ENCODE data around the gene CFAP54. TPM values are rescaled to one million over a fixed set of nuclear protein-coding genes. Genes with fewer than 3 reads are reported as not detected.
A peak's percentile ranks its signal among the peaks of the same experiment; 100 is the strongest.
"Not testable (repeated sequence)": the region's sequence is repeated elsewhere in the genome, so short reads cannot be mapped to it uniquely, and the experiment has no call there.

The CFAP54 gene
- polyA plus RNA-seq, 6 donors from 2014 or later, result not detected

GRCh38 chr12:96548384-96548783 lies 59.0 kb downstream of the CFAP54 start:
- H3K27me3 Mint-ChIP-seq, result peaks cover 0 to 10% (median 7%) of the 10 kb centered on the region in 3 donors
- peaks cover 18 to 22% (median 22%) of the 10 kb centered on the region in 3 donors for H3K4me1 Mint-ChIP-seq
- H3K36me3 Mint-ChIP-seq, result peaks cover under 1 to 3% of the 10 kb centered on the region in 2 donors
- ATAC-seq (ENCODE audit: low read depth in 2 of 2), result peak; percentile 51 to 52
- no peak for DNase-seq
- no peak overlapping the region for H3K4me3 Mint-ChIP-seq
- H3K9me3 Mint-ChIP-seq, result peaks cover 0 to 12% (median 4%) of the 10 kb centered on the region in 7 donors
- H3K27ac Mint-ChIP-seq, result peak overlapping the region in 1 of 6 donors; percentile 24

DNA sequence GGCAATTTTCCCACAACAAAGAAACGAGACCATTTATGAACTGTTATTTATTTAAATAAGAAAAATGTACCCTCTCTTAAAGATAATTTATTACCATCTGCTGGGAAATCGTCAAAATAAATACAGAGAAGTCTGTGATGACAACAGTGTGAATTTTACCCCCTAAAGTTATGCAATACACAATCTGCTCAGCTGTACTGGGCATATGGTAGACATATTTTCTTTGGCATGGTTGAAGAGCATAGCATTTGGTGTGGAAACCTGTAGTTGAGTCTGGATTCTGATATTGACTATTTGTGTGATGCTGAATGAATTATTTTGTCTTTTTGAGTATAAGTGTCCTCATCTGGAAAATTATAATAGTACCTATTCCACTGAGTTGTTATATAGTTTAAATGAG lies 60.0 kb downstream of the CFAP54 start:
- Mint-ChIP-seq H3K9me3 (peaks cover 0 to 2% (median 0%) of the 10 kb centered on the region in 7 donors), H3K4me3 (no peak overlapping the region), H3K36me3 (peaks cover 0 to 2% of the 10 kb centered on the region in 2 donors), H3K27me3 (peaks cover 0 to 9% (median 7%) of the 10 kb centered on the region in 3 donors), H3K4me1 (peaks cover 18 to 22% (median 22%) of the 10 kb centered on the region in 3 donors), H3K27ac (no peak overlapping the region)
- ATAC-seq (ENCODE audit: low read depth in 2 of 2) (no peak), DNase-seq (no peak)

DNA sequence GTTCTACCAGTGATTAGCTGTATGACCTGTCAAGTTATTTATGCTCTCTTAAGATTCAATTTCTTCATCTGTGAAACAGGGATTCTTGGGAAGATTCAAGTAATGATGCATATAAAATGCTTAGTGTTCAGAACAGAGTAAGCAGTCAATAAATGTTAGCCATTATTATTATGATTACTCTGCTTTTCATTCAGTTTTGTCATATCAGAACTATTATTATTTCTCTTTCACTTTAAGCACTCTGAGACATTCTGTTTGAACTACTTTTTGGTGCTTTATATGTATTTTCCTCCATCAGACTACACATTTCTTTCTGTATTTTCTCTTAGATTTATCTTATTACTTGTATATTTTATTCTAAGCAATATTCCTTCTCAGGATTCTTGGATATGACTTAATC lies 81.2 kb downstream of the CFAP54 start:
- Mint-ChIP-seq H3K4me3 (peak overlapping the region in 2 of 8 donors; percentile 38 to 73), H3K36me3 (peaks cover 0 to 9% of the 10 kb centered on the region in 2 donors), H3K9me3 (peaks cover 2 to 12% (median 8%) of the 10 kb centered on the region in 7 donors), H3K27me3 (peaks cover 4 to 27% (median 18%) of the 10 kb centered on the region in 3 donors), H3K27ac (peak overlapping the region in 2 of 6 donors; percentile 2 to 40), H3K4me1 (peaks cover 7 to 21% (median 12%) of the 10 kb centered on the region in 3 donors)
- ATAC-seq (ENCODE audit: low read depth in 2 of 2), result no peak
- DNase-seq, result no peak

DNA sequence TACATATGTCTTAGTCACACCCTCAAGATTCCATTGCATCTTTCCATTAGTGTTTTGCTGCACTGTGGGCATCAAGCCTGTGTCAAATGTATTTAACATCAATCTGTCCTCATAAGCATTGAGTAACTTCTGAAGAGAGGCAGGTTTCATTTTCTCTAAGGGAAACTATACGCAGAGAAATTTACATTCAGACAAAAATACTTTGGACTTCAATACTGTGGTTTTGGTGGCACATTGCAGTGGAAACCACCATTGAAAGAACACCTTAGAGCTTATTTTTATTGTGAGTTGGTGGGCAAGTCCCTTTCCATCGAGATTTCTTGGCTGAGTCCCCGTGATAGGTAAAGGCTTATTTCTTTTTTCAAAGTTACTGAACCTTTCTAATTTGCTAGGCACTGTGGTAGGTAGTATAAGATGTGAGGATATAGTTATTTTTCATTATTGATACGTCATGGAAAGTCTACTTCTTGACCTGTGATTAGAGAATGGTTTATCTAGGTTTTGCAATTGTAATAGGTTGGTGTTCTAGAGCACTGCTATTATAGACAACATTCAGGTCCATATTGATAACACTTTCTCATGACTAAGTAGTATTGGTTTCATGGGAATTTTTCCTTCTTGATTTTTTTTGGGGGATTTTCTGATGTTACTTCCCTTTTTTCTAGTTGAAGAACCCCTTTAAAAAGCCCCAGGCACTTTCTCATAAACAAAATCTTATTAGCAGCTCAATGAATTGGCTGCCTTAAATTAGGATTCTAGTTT lies 81.9 kb downstream of the CFAP54 start:
- ATAC-seq (ENCODE audit: low read depth in 2 of 2) (peak; percentile 48 to 81), DNase-seq (no peak)
- H3K36me3 Mint-ChIP-seq, result peaks cover 0 to 2% of the 10 kb centered on the region in 2 donors
- peak overlapping the region in 4 of 6 donors; percentile 2 to 69 (median 22) for H3K27ac Mint-ChIP-seq
- peaks cover 0 to 8% (median under 1%) of the 10 kb centered on the region in 7 donors for H3K9me3 Mint-ChIP-seq
- H3K27me3 Mint-ChIP-seq, result peaks cover 4 to 21% (median 11%) of the 10 kb centered on the region in 3 donors
- peaks cover 7 to 21% (median 12%) of the 10 kb centered on the region in 3 donors for H3K4me1 Mint-ChIP-seq
- peak overlapping the region in 6 of 8 donors; percentile 10 to 73 (median 31) for H3K4me3 Mint-ChIP-seq

DNA sequence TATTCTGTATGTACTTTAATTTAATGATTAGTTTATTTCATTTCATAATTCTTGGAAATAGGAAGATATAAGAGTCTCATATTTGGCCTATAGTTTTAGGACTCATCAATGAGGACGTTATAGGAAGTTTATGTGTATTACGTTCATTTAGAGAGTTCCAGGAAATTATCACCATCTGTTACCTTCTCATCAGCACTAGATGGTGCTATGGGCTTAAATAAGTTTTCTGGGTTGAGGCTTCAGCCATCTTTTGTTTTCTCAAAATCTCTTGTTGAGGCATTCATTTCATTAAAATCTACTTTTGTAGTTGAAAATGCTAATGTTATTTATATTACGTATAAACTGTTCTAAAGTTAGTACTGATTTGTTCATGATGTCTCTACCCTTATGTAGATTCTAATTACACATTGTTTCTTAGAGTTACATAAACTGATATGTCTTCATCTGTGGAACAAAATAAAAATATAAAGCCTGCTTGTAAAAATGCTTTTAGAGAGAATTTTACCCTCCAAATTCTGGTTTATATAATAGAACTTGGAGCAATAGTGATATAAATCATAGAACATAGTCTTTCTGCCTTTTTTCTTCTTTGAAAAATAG lies 89.2 kb downstream of the CFAP54 start:
- peak; percentile 28 for DNase-seq

DNA sequence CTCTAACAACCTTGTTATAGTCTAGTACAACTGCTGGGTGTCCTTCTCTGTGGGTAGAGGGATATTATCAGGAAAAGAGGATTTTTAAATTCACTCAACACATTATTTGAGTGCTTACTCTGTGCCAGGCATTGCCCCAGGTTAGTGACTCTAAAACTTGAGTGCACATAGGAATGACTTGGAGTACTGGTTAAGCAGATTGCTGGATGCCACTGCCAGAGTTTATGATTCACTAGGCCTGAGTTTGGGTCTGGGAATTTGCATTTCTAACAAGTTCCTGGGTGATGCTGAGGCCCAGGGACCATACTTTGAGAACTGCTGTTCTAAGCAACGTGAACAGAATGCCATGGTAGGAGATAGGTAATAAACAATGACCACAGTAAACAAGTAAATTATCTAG lies 96.6 kb downstream of the CFAP54 start:
- Mint-ChIP-seq H3K4me3 (no peak overlapping the region), H3K27me3 (peaks cover 6 to 44% (median 40%) of the 10 kb centered on the region in 3 donors), H3K9me3 (no peaks in the 10 kb centered on the region), H3K4me1 (peaks cover 0 to 3% (median 0%) of the 10 kb centered on the region in 3 donors), H3K36me3 (peaks cover 0 to 9% of the 10 kb centered on the region in 2 donors), H3K27ac (no peak overlapping the region)
- DNase-seq (no peak), ATAC-seq (ENCODE audit: low read depth in 2 of 2) (no peak)

More for the DNA sequence above, 89.2 kb downstream of the CFAP54 start:
- Mint-ChIP-seq H3K27ac (peak overlapping the region in 1 of 6 donors; percentile 32), H3K4me3 (no peak overlapping the region), H3K4me1 (no peaks in the 10 kb centered on the region), H3K36me3 (no peaks in the 10 kb centered on the region), H3K9me3 (no peaks in the 10 kb centered on the region), H3K27me3 (peaks cover 0 to 5% (median 0%) of the 10 kb centered on the region in 3 donors)
- ATAC-seq (ENCODE audit: low read depth in 2 of 2), result peak; percentile 70 to 71

DNA sequence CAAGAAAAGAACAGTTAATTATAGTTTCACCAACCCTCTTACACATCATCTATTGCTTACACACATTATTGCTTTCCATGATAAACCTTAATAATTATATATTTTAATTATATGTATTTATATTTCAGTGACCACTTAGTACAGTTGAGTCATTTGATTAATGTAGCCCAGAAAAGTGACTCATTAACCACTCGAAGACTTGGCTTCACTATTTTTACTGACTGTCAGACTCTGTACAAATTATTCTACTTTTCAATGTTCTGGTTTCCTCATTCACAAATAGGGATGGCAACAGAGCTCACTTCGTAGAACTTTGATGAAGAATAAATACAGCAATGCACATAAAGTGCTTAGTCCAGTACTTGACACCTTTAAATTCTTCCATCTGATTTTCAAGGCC lies 98.3 kb downstream of the CFAP54 start:
- peaks cover 0 to 3% (median 0%) of the 10 kb centered on the region in 3 donors for H3K4me1 Mint-ChIP-seq
- H3K27me3 Mint-ChIP-seq, result peaks cover 10 to 49% (median 46%) of the 10 kb centered on the region in 3 donors
- H3K36me3 Mint-ChIP-seq, result peaks cover 0 to 15% of the 10 kb centered on the region in 2 donors
- ATAC-seq (ENCODE audit: low read depth in 2 of 2) (no peak), DNase-seq (no peak)
- no peak overlapping the region for H3K4me3 Mint-ChIP-seq
- no peak overlapping the region for H3K27ac Mint-ChIP-seq
- no peaks in the 10 kb centered on the region for H3K9me3 Mint-ChIP-seq

DNA sequence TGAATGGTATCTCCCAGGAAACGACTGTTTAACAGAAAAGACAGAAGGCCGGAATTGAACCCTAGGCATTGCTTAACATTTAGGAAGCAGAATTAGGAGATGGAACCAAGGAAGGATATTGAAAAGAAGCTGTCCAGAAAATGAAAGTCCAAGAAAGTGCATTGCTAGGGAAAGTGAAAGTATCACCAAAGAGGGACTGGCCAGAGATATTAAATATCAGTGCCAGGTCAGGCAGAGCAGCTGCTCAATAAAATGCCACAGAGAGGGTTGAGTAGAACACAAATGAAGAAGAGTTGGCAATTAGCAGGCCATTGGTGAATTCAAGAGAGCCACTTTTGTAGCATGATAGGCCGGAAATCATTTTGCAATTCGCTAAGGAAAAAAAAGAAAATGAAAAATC lies 101.6 kb downstream of the CFAP54 start:
- Mint-ChIP-seq H3K9me3 (no peaks in the 10 kb centered on the region), H3K4me3 (peak overlapping the region in 2 of 8 donors; percentile 13 to 16), H3K27me3 (peaks cover 22 to 44% (median 44%) of the 10 kb centered on the region in 3 donors), H3K27ac (no peak overlapping the region), H3K4me1 (peaks cover 0 to 3% (median 0%) of the 10 kb centered on the region in 3 donors), H3K36me3 (peaks cover 0 to 15% of the 10 kb centered on the region in 2 donors)
- ATAC-seq (ENCODE audit: low read depth in 2 of 2) (no peak), DNase-seq (no peak)

DNA sequence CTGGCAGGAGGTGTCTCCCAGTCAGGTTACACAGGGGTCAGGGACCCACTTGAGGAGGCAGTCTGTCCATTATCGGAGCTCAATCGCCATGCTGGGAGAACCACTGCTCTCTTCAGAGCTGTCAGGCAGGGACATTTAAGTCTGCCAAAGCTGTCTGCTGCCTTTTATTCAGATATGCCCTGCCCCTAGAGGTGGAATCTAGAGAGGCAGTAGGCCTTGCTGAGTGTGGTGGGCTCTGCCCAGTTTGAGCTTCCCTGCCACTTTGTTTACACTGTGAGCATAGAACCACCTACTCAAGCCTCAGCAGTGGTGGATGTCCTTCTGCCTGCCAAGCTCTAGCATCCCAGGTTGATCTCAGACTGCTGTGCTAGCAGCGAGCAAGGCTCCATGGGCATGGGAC lies 115.0 kb downstream of the CFAP54 start:
- H3K4me3 Mint-ChIP-seq; DNase-seq; ATAC-seq (ENCODE audit: low read depth in 2 of 2); H3K27ac Mint-ChIP-seq; H3K4me1 Mint-ChIP-seq: not testable (repeated sequence)
- Mint-ChIP-seq H3K9me3 (peaks cover 2 to 17% (median 8%) of the 10 kb centered on the region in 7 donors), H3K36me3 (peaks cover 0 to 14% of the 10 kb centered on the region in 2 donors), H3K27me3 (peaks cover 41 to 60% (median 58%) of the 10 kb centered on the region in 3 donors)

- ATAC-seq (ENCODE audit: low read depth in 2 of 2) (no peak), DNase-seq (no peak)
- H3K27me3 Mint-ChIP-seq, result peaks cover 44 to 60% (median 51%) of the 10 kb centered on the region in 3 donors
- H3K4me3 Mint-ChIP-seq, result no peak overlapping the region
- H3K27ac Mint-ChIP-seq, result no peak overlapping the region
- H3K4me1 Mint-ChIP-seq, result no peaks in the 10 kb centered on the region
- H3K9me3 Mint-ChIP-seq, result peaks cover 4 to 13% (median 8%) of the 10 kb centered on the region in 7 donors
- peaks cover 0 to 12% of the 10 kb centered on the region in 2 donors for H3K36me3 Mint-ChIP-seq
Measured at GRCh38 chr12:96605684-96606083, 116.3 kb downstream of the CFAP54 start.

DNA sequence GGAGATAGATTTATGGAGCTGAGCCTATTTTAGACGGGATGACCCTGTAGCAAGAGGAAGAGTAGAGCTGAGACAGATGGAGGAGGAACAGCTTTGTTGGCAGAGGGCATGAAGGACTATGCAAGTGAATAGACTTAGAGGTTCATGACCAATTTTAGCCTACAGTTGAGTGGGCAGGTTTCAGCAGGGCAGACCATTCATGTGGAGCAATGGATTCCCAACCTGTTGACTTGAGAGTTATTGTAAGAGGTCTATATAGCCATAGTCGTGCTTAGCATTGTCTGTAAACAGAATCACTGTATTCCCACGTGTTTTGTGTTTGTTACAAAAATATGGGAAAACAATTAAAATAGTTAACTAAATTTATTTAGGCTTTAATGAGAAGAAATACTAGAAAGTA lies 116.8 kb downstream of the CFAP54 start:
- H3K9me3 Mint-ChIP-seq, result peaks cover 2 to 11% (median 8%) of the 10 kb centered on the region in 7 donors
- peaks cover 0 to 9% of the 10 kb centered on the region in 2 donors for H3K36me3 Mint-ChIP-seq
- DNase-seq, result no peak
- H3K27me3 Mint-ChIP-seq, result peaks cover 44 to 60% (median 51%) of the 10 kb centered on the region in 3 donors
- ATAC-seq (ENCODE audit: low read depth in 2 of 2), result no peak
- no peak overlapping the region for H3K27ac Mint-ChIP-seq
- no peak overlapping the region for H3K4me3 Mint-ChIP-seq
- H3K4me1 Mint-ChIP-seq, result no peaks in the 10 kb centered on the region

GRCh38 chr12:96606644-96607043 lies 117.3 kb downstream of the CFAP54 start:
- Mint-ChIP-seq H3K4me3 (no peak overlapping the region), H3K27me3 (peaks cover 47 to 58% (median 54%) of the 10 kb centered on the region in 3 donors), H3K27ac (no peak overlapping the region), H3K9me3 (peaks cover 2 to 13% (median 11%) of the 10 kb centered on the region in 7 donors), H3K4me1 (no peaks in the 10 kb centered on the region), H3K36me3 (peaks cover 0 to 9% of the 10 kb centered on the region in 2 donors)
- ATAC-seq (ENCODE audit: low read depth in 2 of 2) (no peak), DNase-seq (no peak)

DNA sequence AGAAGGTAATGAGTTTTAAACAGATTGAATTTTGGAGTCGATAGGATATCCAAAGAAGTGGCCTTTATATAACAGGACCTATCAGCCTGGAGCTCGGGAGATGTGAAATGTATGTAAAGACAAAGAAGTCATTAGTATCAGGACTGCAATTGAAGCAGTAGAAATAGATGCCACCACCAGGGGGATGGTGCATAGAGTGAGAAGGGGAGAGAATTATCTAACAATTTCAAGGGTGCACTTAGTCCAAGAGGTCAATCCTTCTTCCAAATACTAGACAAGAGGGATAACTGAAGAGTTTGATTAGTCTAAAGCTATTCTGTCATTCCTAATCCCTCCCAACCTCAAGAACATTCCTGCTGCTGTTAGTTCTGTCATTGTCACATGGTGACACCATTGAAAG lies 127.8 kb downstream of the CFAP54 start:
- H3K9me3 Mint-ChIP-seq, result peaks cover 0 to 5% (median 3%) of the 10 kb centered on the region in 7 donors
- H3K4me3 Mint-ChIP-seq, result no peak overlapping the region
- DNase-seq (no peak), ATAC-seq (ENCODE audit: low read depth in 2 of 2) (no peak)
- H3K4me1 Mint-ChIP-seq, result no peaks in the 10 kb centered on the region
- H3K36me3 Mint-ChIP-seq, result peaks cover 0 to 6% of the 10 kb centered on the region in 2 donors
- H3K27ac Mint-ChIP-seq, result no peak overlapping the region
- H3K27me3 Mint-ChIP-seq, result peaks cover 4 to 19% (median 15%) of the 10 kb centered on the region in 3 donors
